AG08395 (cell line): ENCODE results near the gene EPX.
A peak's percentile ranks its signal among the peaks of the same experiment; 100 is the strongest.

Source experiments
- DNase-seq: peaks from one replicate; pipeline ENCODE4 v3.0.0; 2012; ENCODE audit warnings: mixed read lengths, low spot score

EPX gene

GRCh38 chr17:58186591-58186990, 5.9 kb upstream of the EPX start:
- no peak for DNase-seq

- DNase-seq, result no peak
Observed at GRCh38 chr17:58187063-58187462, 5.5 kb upstream of the EPX start.

- no peak for DNase-seq
Observed at GRCh38 chr17:58187675-58188074, 4.9 kb upstream of the EPX start.

GRCh38 chr17:58189436-58190146, 2.9 kb upstream of the EPX start:
- DNase-seq, result peak; percentile 95

- DNase-seq, result no peak
Observed at GRCh38 chr17:58191241-58191896, 1.2 kb upstream of the EPX start.

GRCh38 chr17:58193641-58194255, 1.2 kb downstream of the EPX start:
- no peak for DNase-seq

GRCh38 chr17:58195518-58196123, 3.1 kb downstream of the EPX start:
- DNase-seq, result no peak

- DNase-seq, result no peak
Observed at GRCh38 chr17:58196610-58197009, 4.1 kb downstream of the EPX start.

GRCh38 chr17:58200024-58200633, 7.6 kb downstream of the EPX start:
- DNase-seq, result peak; percentile 63

- DNase-seq, result no peak
Observed at GRCh38 chr17:58202859-58203258, 10.3 kb downstream of the EPX start.

- DNase-seq, result no peak
Observed at GRCh38 chr17:58204796-58205195, 12.3 kb downstream of the EPX start.

- no peak for DNase-seq
Observed at GRCh38 chr17:58205936-58206335, 13.4 kb downstream of the EPX start.

- no peak for DNase-seq
Observed at GRCh38 chr17:58207451-58207850, 14.9 kb downstream of the EPX start.

GRCh38 chr17:58208344-58208743, 15.8 kb downstream of the EPX start:
- DNase-seq, result no peak

- DNase-seq, result no peak
Observed at GRCh38 chr17:58210922-58211321, 18.4 kb downstream of the EPX start.

- DNase-seq, result no peak
Observed at GRCh38 chr17:58215685-58216084, 23.2 kb downstream of the EPX start.

GRCh38 chr17:58217766-58218165, 25.2 kb downstream of the EPX start:
- no peak for DNase-seq

- DNase-seq, result peak; percentile 100
Observed at GRCh38 chr17:58219007-58219788, 26.7 kb downstream of the EPX start, which contains the start of gene MKS1. Gene MKS1, minus strand, starts transcription at chr17:58219255. Its CDS starts 25 bp downstream, at chr17:58219230.

- DNase-seq, result no peak
Observed at GRCh38 chr17:58219789-58220183, 27.3 kb downstream of the EPX start.

GRCh38 chr17:58224315-58224714, 31.8 kb downstream of the EPX start:
- DNase-seq, result peak; percentile 54

- no peak for DNase-seq
Observed at GRCh38 chr17:58227733-58228132, 35.2 kb downstream of the EPX start.

GRCh38 chr17:58228679-58229078, 36.2 kb downstream of the EPX start:
- no peak for DNase-seq
